ENCODE results near the gene KCTD15.

The KCTD15 gene

GRCh38 chr19:33861950-33862349 lies 65.3 kb downstream of the KCTD15 start:
- no peak for DNase-seq

- no peak for DNase-seq
Observed at GRCh38 chr19:33862981-33863380, 66.3 kb downstream of the KCTD15 start.

- DNase-seq = no peak
Observed at GRCh38 chr19:33863436-33863835, 66.8 kb downstream of the KCTD15 start.

- DNase-seq = no peak
Observed at GRCh38 chr19:33864311-33864850, 67.7 kb downstream of the KCTD15 start.

- no peak for DNase-seq
Observed at GRCh38 chr19:33865306-33865705, 68.6 kb downstream of the KCTD15 start.

Measured in femur (tissue), 1 donor.